Skin epidermis (tissue), 12 donors: ENCODE data around the gene IMPA2.
A peak's percentile ranks its signal among the peaks of the same experiment; 100 is the strongest.

Experiments used
- H3K27ac ChIP-seq, 21 experiments: fragments of 200-600 bp; sonication (generic) in 11 of 21; one replicate each; pipeline ENCODE4 v1.5.0; 2020; ENCODE audit warnings: mild to moderate bottlenecking in 3 of 21, inconsistent platforms in 2 of 21, moderate library complexity in 2 of 21
- H3K4me3 ChIP-seq, 7 experiments: fragments of 200-600 bp; sonication (generic) in 2 of 7; one replicate each; pipeline ENCODE4 v1.5.0; 2020; ENCODE audit warnings: inconsistent platforms in 2 of 7, mild to moderate bottlenecking in 2 of 7, moderate library complexity in 1 of 7

Gene IMPA2

GRCh38 chr18:12000072-12000659, 18.9 kb downstream of the IMPA2 start:
- Histone ChIP-seq H3K27ac (no peak overlapping the region), H3K4me3 (no peak overlapping the region)

- Histone ChIP-seq H3K27ac (no peak overlapping the region), H3K4me3 (no peak overlapping the region)
These were observed 20.1 kb downstream of the IMPA2 start for GRCh38 chr18:12001421-12001820.

GRCh38 chr18:12003894-12004293, 22.6 kb downstream of the IMPA2 start:
- no peak overlapping the region for H3K4me3 ChIP-seq
- peak overlapping the region in 1 of 21 experiments; percentile 35 for H3K27ac ChIP-seq

- Histone ChIP-seq H3K4me3 (no peak overlapping the region), H3K27ac (peak overlapping the region in 8 of 21 experiments; percentile 6 to 60 (median 30))
These were observed 24.5 kb downstream of the IMPA2 start for GRCh38 chr18:12005538-12006487.

- H3K4me3 ChIP-seq, result no peak overlapping the region
- H3K27ac ChIP-seq, result peak overlapping the region in 7 of 21 experiments; percentile 16 to 60 (median 34)
These were observed 25.2 kb downstream of the IMPA2 start for GRCh38 chr18:12006488-12006840.

GRCh38 chr18:12007063-12007462, 25.8 kb downstream of the IMPA2 start:
- H3K27ac ChIP-seq, result no peak overlapping the region

GRCh38 chr18:12008181-12008767, 27.0 kb downstream of the IMPA2 start:
- H3K27ac ChIP-seq, result peak overlapping the region in 1 of 21 experiments; percentile 4
- no peak overlapping the region for H3K4me3 ChIP-seq

More at GRCh38 chr18:12007063-12007462, 25.8 kb downstream of the IMPA2 start:
- H3K4me3 ChIP-seq, result no peak overlapping the region

GRCh38 chr18:12008842-12009580, 27.7 kb downstream of the IMPA2 start:
- Histone ChIP-seq H3K27ac (peak overlapping the region in 1 of 21 experiments; percentile 47), H3K4me3 (no peak overlapping the region)

GRCh38 chr18:12009581-12010140, 28.4 kb downstream of the IMPA2 start:
- Histone ChIP-seq H3K4me3 (no peak overlapping the region), H3K27ac (peak overlapping the region in 1 of 21 experiments; percentile 47)

GRCh38 chr18:12010187-12010802, 29.0 kb downstream of the IMPA2 start:
- Histone ChIP-seq H3K4me3 (no peak overlapping the region), H3K27ac (peak overlapping the region in 7 of 21 experiments; percentile 5 to 68 (median 47))

GRCh38 chr18:12011199-12011956, 30.1 kb downstream of the IMPA2 start:
- peak overlapping the region in 18 of 21 experiments; percentile 4 to 79 (median 48) for H3K27ac ChIP-seq

GRCh38 chr18:12011957-12012549, 30.7 kb downstream of the IMPA2 start:
- Histone ChIP-seq H3K4me3 (no peak overlapping the region), H3K27ac (peak overlapping the region in 15 of 21 experiments; percentile 3 to 79 (median 61))

More at GRCh38 chr18:12011199-12011956, 30.1 kb downstream of the IMPA2 start:
- no peak overlapping the region for H3K4me3 ChIP-seq

GRCh38 chr18:12012697-12013096, 31.4 kb downstream of the IMPA2 start:
- Histone ChIP-seq H3K27ac (peak overlapping the region in 7 of 21 experiments; percentile 30 to 79 (median 67)), H3K4me3 (no peak overlapping the region)

GRCh38 chr18:12013186-12013916, 32.0 kb downstream of the IMPA2 start:
- Histone ChIP-seq H3K27ac (peak overlapping the region in 7 of 21 experiments; percentile 21 to 79 (median 67)), H3K4me3 (no peak overlapping the region)

GRCh38 chr18:12014086-12014485, 32.8 kb downstream of the IMPA2 start:
- Histone ChIP-seq H3K27ac (peak overlapping the region in 9 of 21 experiments; percentile 8 to 83 (median 70)), H3K4me3 (no peak overlapping the region)

GRCh38 chr18:12014521-12015415, 33.5 kb downstream of the IMPA2 start:
- peak overlapping the region in 18 of 21 experiments; percentile 4 to 83 (median 64) for H3K27ac ChIP-seq

More at GRCh38 chr18:12014521-12015415, 33.5 kb downstream of the IMPA2 start:
- no peak overlapping the region for H3K4me3 ChIP-seq
